MG63 (cell line): ENCODE measurements around the gene DDX31. TPM values are rescaled to one million over a fixed set of nuclear protein-coding genes. Genes with fewer than 3 reads are reported as not detected.

Source experiments
- DNase-seq: peaks from one replicate; pipeline ENCODE4 v3.0.0-alpha.2; 2020
- H3K27me3 ChIP-seq: fragments of 250-450 bp; sonication (Bioruptor Pico); 2 replicates; pipeline ENCODE4 v1.5.1; 2020; ENCODE audit warnings: mild to moderate bottlenecking, moderate library complexity
- H3K36me3 ChIP-seq: fragments of 250-450 bp; sonication (Bioruptor Pico); 2 replicates; pipeline ENCODE4 v1.5.1; 2020; ENCODE audit warnings: mild to moderate bottlenecking, moderate library complexity
- H3K4me3 ChIP-seq: fragments of 250-450 bp; sonication (Bioruptor Pico); 2 replicates; pipeline ENCODE4 v1.5.1; 2020; ENCODE audit warnings: mild to moderate bottlenecking, moderate library complexity
- H3K9me3 ChIP-seq: fragments of 250-450 bp; sonication (Bioruptor Pico); 2 replicates; pipeline ENCODE4 v1.5.1; 2020; ENCODE audit warnings: mild to moderate bottlenecking, moderate library complexity
- total RNA-seq: library from RNA; depleted of rRNA; stranded (reverse); fragments of >200 nt; shearing (Covaris generic); gene quantifications from 2 replicates; pipeline ENCODE4 v1.2.3, GENCODE V29; 2014; ENCODE audit warnings: low replicate concordance

Gene DDX31
- total RNA-seq, 1 experiment from 2014 or later: 20.1 TPM

GRCh38 chr9:132594412-132594811 lies 75.4 kb downstream of the DDX31 start:
- Histone ChIP-seq H3K4me3 (no peak overlapping the region), H3K27me3 (peaks cover 10% of the 10 kb centered on the region), H3K9me3 (no peaks in the 10 kb centered on the region), H3K36me3 (peaks cover 10% of the 10 kb centered on the region)
- DNase-seq: no peak

DNA sequence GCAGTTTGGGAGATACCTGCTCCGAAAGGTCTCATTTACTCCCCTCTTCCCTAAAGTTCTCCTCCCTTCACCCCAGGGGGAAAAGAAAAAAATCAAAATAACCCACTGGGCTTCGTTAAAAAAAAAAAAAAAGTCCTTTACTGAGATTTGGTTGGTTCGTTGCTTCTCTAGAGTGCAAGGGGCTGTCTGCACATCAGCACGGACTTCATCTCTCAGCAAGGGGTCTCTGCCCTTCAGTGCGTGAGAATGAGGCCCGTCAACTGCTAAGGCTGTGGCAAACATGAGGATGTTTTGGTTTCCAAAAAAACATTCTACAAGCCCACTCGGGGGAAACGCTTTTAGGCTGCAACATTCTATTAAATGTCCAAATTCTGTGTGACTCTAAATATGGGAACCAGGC lies 77.3 kb downstream of the DDX31 start:
- Histone ChIP-seq H3K36me3 (peaks cover 10% of the 10 kb centered on the region), H3K4me3 (no peak overlapping the region), H3K27me3 (peaks cover 15% of the 10 kb centered on the region), H3K9me3 (no peaks in the 10 kb centered on the region)
- no peak for DNase-seq

DNA sequence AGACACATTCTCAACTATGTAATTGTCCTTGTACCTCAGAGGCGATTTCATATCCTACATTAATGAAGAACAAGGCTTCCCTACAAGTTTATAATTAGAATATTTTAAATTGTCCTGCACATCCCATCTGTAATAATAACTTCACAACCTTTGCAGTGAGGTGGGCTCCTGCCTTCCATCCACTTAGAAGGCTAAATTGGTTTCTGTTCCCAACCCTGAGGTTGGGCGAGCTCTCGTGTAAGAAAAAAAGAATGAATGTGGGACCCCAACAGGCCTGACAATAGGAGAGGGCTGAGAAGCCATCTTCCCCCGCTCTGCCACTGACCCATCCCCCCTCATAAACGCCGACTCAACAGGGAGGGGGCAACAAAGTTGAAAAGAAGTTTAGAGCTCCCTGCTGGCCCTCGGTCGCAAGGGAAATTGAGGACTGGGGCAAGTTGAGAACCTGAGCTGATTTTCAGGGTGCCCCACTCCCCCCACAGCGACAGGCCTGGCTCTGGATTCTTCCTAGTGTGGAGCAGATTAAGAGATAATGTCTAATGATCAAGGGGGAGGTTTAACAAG lies 78.0 kb downstream of the DDX31 start:
- Histone ChIP-seq H3K9me3 (no peaks in the 10 kb centered on the region), H3K27me3 (peaks cover 21% of the 10 kb centered on the region), H3K4me3 (no peak overlapping the region), H3K36me3 (peaks cover 10% of the 10 kb centered on the region)
- DNase-seq: no peak

DNA sequence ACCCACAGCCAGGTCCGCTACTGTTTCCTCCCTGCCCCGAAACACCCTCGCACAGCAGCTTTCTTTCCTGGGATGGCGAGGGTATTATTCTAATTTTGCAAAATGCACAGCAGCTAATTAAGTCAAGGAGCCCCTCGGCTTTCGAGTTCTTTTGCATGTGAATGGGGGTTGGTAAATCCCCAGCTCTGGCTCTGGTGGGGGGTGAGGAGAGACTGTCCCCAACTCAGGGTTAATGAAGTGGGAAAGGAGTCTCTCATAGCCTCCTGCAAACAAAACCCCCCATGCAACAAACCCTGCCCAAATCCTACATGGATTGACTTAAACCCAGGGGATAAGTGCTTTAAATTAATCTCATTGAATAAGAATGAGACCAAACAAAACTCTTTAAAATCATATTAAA lies 78.5 kb downstream of the DDX31 start:
- H3K9me3 ChIP-seq: no peaks in the 10 kb centered on the region
- no peak overlapping the region for H3K4me3 ChIP-seq
- peaks cover 7% of the 10 kb centered on the region for H3K36me3 ChIP-seq
- no peak for DNase-seq
- H3K27me3 ChIP-seq: peaks cover 27% of the 10 kb centered on the region

DNA sequence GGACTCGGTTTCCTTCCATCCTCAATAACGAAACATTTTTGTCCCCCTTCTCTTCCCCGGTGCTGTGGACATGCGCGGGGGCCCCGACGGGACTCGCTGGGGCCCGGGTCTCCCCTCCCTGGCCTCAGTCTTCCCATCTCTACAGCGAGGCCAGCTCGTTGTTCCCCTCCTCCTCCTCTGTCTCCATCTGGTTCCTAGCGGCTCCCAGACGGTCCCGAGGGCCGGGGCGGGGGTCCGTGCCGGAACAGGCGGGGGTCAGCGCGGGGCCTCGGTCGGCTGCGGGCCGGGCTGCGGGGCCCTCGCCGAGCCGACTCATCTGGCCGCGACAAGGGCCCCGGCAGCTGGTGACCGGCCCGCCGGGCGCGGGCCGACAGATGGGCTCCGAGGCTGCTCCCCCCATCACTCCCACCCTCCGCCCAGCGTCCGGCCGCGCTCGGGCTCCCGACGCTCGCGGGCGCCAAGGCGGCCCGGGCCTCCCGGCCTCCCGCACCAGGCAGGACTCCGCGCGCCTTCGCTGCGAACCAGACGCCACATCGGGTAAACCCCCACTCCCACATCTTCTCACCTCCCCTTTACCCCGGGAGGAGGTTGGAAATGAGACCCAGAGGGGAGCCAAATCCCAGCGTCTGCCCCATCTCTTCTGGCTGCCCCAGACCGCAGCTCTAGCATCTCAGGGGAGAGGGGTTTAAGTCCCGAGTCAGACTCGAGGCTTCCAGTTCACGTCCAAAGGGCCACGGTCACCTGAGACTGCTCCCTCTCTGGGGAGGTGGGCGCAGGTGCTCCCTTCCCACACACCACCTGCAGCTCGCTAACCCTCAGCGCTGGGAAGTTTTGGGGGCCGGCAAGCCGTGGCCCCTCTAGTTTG lies 79.2 kb downstream of the DDX31 start:
- Histone ChIP-seq H3K4me3 (no peak overlapping the region), H3K9me3 (no peaks in the 10 kb centered on the region), H3K27me3 (peaks cover 34% of the 10 kb centered on the region), H3K36me3 (peaks cover 2% of the 10 kb centered on the region; the same call in 1 of the 2 replicates)
- no peak for DNase-seq

- Histone ChIP-seq H3K4me3 (no peak overlapping the region), H3K9me3 (no peaks in the 10 kb centered on the region), H3K27me3 (peaks cover 40% of the 10 kb centered on the region), H3K36me3 (peaks cover 2% of the 10 kb centered on the region; the same call in 1 of the 2 replicates)
- DNase-seq: no peak
Observed at GRCh38 chr9:132590037-132590317, 79.8 kb downstream of the DDX31 start.

DNA sequence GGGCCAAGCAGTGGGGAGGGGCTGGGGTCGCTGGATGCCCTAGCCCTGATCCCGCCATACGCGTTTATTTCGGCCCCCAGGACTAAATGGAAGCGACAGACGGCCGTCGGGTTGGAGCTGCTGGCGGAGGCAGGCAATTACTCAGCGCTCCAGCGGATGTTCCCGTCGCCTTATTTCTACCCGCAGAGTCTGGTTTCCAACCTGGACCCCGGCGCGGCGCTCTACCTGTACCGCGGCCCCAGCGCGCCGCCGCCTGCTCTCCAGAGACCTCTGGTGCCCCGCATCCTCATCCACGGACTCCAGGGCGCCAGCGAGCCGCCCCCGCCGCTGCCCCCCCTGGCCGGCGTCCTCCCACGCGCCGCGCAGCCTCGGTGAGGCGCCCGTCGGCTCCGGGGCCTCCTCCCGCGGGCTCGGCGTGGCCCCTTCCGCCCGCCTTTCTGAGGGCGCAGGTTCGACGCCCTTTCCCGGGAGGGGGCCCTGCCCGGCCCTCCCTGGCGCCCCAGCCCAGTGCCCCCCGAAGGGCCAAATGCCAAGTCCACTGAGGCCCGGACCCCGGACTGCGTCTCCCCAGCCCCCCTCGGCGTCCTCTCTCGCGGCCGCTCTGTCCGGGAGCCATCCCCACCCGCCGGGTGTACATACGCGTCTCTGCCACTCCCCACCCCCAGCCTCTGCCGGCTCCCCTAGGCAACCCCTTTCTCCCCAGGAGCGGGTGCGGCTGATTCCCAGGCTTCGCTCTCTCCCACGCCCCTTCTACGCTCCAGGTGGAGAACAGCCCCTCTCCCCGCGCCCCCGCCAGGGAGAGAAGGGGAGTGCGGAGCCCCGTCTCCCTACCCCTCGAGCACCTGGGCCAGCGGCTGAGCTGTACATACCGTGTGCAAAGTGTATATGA lies 80.4 kb downstream of the DDX31 start:
- no peaks in the 10 kb centered on the region for H3K9me3 ChIP-seq
- DNase-seq: no peak
- no peaks in the 10 kb centered on the region; the same call in 1 of the 2 replicates for H3K36me3 ChIP-seq
- peaks cover 43% of the 10 kb centered on the region for H3K27me3 ChIP-seq
- H3K4me3 ChIP-seq: no peak overlapping the region

GRCh38 chr9:132588501-132589147 lies 81.2 kb downstream of the DDX31 start:
- Histone ChIP-seq H3K27me3 (peaks cover 49% of the 10 kb centered on the region), H3K4me3 (no peak overlapping the region), H3K36me3 (no peaks in the 10 kb centered on the region), H3K9me3 (no peaks in the 10 kb centered on the region)
- DNase-seq: no peak

GRCh38 chr9:132588098-132588497 lies 81.7 kb downstream of the DDX31 start:
- Histone ChIP-seq H3K4me3 (no peak overlapping the region), H3K36me3 (no peaks in the 10 kb centered on the region), H3K9me3 (no peaks in the 10 kb centered on the region), H3K27me3 (peaks cover 54% of the 10 kb centered on the region)
- no peak for DNase-seq

DNA sequence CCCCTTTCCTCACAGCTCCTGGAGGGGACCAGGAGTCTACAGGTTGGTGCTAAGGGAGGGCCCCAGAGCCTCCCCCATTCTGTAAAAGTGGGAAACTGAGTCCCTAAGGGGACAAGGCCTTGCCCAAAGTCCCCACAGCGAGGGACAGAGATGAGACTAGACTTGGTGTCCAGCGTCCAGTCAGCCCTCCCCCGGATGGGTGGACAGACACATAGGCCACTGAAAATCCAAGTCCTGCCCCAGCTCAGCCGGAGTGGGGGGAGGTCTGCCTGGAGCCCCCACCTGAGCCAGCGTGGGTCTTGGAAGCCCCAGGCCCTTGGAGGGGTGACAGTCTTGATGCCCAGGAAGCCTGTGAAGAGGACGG lies 82.2 kb downstream of the DDX31 start:
- no peak for DNase-seq
- H3K36me3 ChIP-seq: no peaks in the 10 kb centered on the region
- no peaks in the 10 kb centered on the region for H3K9me3 ChIP-seq
- H3K27me3 ChIP-seq: peaks cover 59% of the 10 kb centered on the region
- no peak overlapping the region for H3K4me3 ChIP-seq

DNA sequence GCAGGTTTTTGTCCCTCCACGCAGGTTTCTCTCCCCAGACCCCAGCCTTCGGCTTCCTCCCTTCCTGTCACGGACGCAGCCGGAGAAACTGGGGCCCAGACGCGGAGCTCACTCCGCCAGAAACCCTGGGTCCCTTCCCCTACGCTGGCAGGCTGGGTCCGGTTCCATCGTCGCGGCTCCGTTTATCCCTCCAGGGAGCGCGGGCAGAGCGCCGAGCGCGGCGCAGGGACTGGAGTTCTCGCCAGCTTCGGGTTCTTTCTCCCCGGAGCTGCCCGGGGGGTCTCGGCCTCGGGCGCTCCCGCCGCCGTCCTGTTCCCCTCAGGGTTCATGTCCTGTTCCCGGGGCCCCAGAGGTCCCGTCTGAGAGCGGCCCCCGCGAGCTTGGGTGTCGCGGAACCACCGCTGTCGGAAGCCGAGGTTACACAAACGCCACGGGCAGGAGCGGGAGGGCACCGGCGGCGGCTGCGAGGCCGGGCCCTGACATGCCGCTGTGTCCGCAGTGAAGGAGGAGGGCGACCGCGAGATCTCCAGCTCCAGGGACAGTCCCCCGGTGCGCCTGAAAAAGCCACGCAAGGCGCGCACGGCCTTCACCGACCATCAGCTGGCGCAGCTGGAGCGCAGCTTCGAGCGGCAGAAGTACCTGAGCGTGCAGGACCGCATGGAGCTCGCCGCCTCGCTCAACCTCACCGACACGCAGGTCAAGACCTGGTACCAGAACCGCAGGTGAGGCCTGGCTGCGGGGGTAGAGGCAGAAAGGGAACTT lies 82.8 kb downstream of the DDX31 start:
- peaks cover 63% of the 10 kb centered on the region for H3K27me3 ChIP-seq

GRCh38 chr9:132585954-132586829 lies 83.6 kb downstream of the DDX31 start:
- DNase-seq: no peak
- H3K27me3 ChIP-seq: peaks cover 70% of the 10 kb centered on the region

More for the DNA sequence above, 82.8 kb downstream of the DDX31 start:
- Histone ChIP-seq H3K4me3 (no peak overlapping the region), H3K9me3 (no peaks in the 10 kb centered on the region), H3K36me3 (no peaks in the 10 kb centered on the region)
- no peak for DNase-seq

GRCh38 chr9:132584601-132585560 lies 84.9 kb downstream of the DDX31 start:
- H3K36me3 ChIP-seq: no peaks in the 10 kb centered on the region
- peak; percentile 33 for DNase-seq
- H3K9me3 ChIP-seq: no peaks in the 10 kb centered on the region
- H3K4me3 ChIP-seq: no peak overlapping the region
- H3K27me3 ChIP-seq: peaks cover 78% of the 10 kb centered on the region

More at GRCh38 chr9:132585954-132586829, 83.6 kb downstream of the DDX31 start:
- H3K36me3 ChIP-seq: no peaks in the 10 kb centered on the region
- no peak overlapping the region for H3K4me3 ChIP-seq
- no peaks in the 10 kb centered on the region for H3K9me3 ChIP-seq

GRCh38 chr9:132583584-132584304 lies 86.0 kb downstream of the DDX31 start:
- no peaks in the 10 kb centered on the region for H3K36me3 ChIP-seq
- H3K27me3 ChIP-seq: peaks cover 81% of the 10 kb centered on the region
- H3K9me3 ChIP-seq: no peaks in the 10 kb centered on the region
- DNase-seq: no peak
- H3K4me3 ChIP-seq: no peak overlapping the region
